ENCODE measurements around the gene GAB1. TPM values are rescaled to one million over a fixed set of nuclear protein-coding genes. Genes with fewer than 3 reads are reported as not detected.

The GAB1 gene
- total RNA-seq, 3 donors from 2014 or later = 24.8 to 67.5 (median 38.7) TPM

- Histone ChIP-seq H3K36me3 (no peaks in the 10 kb centered on the region), H3K4me1 (no peaks in the 10 kb centered on the region), H3K4me3 (no peak overlapping the region), H3K9me3 (peaks cover 4 to 7% of the 10 kb centered on the region in 2 donors), H3K27ac (no peak overlapping the region), H3K27me3 (no peaks in the 10 kb centered on the region)
- no peak for DNase-seq (ENCODE audit: low spot score in 2 of 2)
- TF ChIP-seq POLR2AphosphoS5 (IDR thresholded peaks at IDR 0.05) (no peak), CTCF (IDR thresholded peaks at IDR 0.05) (no peak), POLR2A (IDR thresholded peaks at IDR 0.05) (no peak)
- intact Hi-C loops (cut with DNase I; ENCODE audit: low total_unique reads) = no loop called here
Measured at GRCh38 chr4:143424276-143424675, 87.6 kb downstream of the GAB1 start.

DNA sequence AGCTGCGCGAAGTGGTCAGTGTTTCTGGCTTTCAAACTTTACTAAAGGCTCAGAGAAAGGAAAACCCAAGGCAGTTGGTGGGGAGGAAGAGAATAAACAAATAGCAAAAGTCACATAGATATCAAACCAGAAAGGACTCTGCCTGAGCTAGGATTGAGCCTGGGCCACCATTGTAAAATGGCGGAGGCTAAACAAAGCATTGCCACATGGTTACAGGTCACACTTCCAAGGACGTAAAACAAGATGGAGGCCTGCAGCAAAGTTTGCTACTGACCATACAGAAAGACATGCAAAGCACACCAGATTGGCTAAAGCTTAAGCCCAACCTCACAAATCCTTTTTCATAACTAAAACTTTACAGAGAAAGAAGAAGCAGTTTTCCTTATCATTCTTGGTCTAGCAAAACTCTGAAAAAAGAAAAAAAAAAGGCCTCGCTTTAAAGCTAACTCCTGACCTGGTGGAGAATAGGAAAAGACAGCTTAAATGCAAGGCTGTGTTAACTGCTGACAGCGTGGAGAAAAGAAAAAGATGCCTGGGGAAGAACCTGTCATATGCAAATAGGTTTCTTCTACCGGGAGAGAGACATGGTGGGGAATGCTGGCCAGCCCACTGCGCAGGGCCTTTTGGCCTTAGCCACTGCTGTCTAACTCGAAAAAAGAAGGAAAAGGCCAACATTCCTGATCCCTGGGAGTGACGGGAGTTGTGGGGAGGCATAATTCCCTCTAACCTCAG is 95.0 kb downstream of the GAB1 start:
- no peak for DNase-seq (ENCODE audit: low spot score in 2 of 2)
- Histone ChIP-seq H3K27me3 (no peaks in the 10 kb centered on the region), H3K4me3 (no peak overlapping the region), H3K27ac (no peak overlapping the region), H3K9me3 (peaks cover 12 to 34% of the 10 kb centered on the region in 2 donors), H3K4me1 (no peaks in the 10 kb centered on the region), H3K36me3 (no peaks in the 10 kb centered on the region)
- intact Hi-C loops (cut with DNase I; ENCODE audit: low total_unique reads) = no loop called here
- TF ChIP-seq CTCF (IDR thresholded peaks at IDR 0.05) (no peak), POLR2AphosphoS5 (IDR thresholded peaks at IDR 0.05) (no peak), POLR2A (IDR thresholded peaks at IDR 0.05) (no peak)

GRCh38 chr4:143432258-143432591 is 95.5 kb downstream of the GAB1 start:
- Histone ChIP-seq H3K4me3 (no peak overlapping the region), H3K36me3 (no peaks in the 10 kb centered on the region), H3K27ac (no peak overlapping the region), H3K4me1 (no peaks in the 10 kb centered on the region), H3K27me3 (no peaks in the 10 kb centered on the region), H3K9me3 (peaks cover 12 to 34% of the 10 kb centered on the region in 2 donors)
- no peak for DNase-seq (ENCODE audit: low spot score in 2 of 2)
- TF ChIP-seq CTCF (IDR thresholded peaks at IDR 0.05) (no peak), POLR2A (IDR thresholded peaks at IDR 0.05) (no peak), POLR2AphosphoS5 (IDR thresholded peaks at IDR 0.05) (no peak)
- intact Hi-C loops (cut with DNase I; ENCODE audit: low total_unique reads) = no loop called here

DNA sequence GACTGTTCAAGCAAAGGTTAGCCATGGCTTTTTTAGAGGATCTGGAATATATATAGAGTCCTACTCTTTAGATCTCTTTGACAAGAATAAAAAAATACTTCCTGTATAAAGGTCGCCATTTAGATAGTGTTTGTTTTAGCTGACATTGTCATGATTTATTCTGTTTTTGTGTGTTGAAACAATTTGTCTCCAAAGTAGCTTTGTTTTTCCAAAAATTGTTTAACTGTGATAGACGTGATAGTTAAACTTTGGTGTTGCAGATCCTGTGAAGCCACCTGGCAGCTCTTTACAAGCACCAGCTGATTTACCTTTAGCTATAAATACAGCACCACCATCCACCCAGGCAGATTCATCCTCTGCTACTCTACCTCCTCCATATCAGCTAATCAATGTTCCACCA is 96.6 kb downstream of the GAB1 start:
- no peak overlapping the region for H3K4me3 ChIP-seq
- intact Hi-C loops (cut with DNase I; ENCODE audit: low total_unique reads) = no loop called here

More for the DNA sequence above, 96.6 kb downstream of the GAB1 start:
- no peak for DNase-seq (ENCODE audit: low spot score in 2 of 2)
- Histone ChIP-seq H3K27ac (no peak overlapping the region), H3K36me3 (no peaks in the 10 kb centered on the region), H3K27me3 (no peaks in the 10 kb centered on the region), H3K4me1 (no peaks in the 10 kb centered on the region), H3K9me3 (peaks cover 12 to 34% of the 10 kb centered on the region in 2 donors)
- TF ChIP-seq POLR2A (IDR thresholded peaks at IDR 0.05) (no peak), CTCF (IDR thresholded peaks at IDR 0.05) (no peak), POLR2AphosphoS5 (IDR thresholded peaks at IDR 0.05) (no peak)
